HEK293 (cell line): ENCODE measurements around the gene ATOH8.

Source experiments
- CTCF ChIA-PET: fragments of 350-600 bp; formaldehyde crosslinking; extraction: SDS; loops from one replicate; lab custom pipeline; 2021; ENCODE audit warnings: antibody characterized with exemption; lab: Yijun Ruan, JAX
- POLR2A ChIA-PET: fragments of 300-600 bp; formaldehyde crosslinking; extraction: SDS; loops from one replicate; lab custom pipeline; 2020; ENCODE audit warnings: antibody characterized with exemption, inconsistent platforms; lab: Yijun Ruan, JAX
- H3K27ac ChIP-seq: fragments of 200-500 bp; sonication (Bioruptor generic); 2 replicates; pipeline ENCODE4 v1.5.1; 2014; ENCODE audit warnings: low read depth, low read length, control low read depth, inconsistent platforms; ENCODE audit errors: extremely low read depth
- H3K36me3 ChIP-seq, 2 experiments: fragments of 200-500 bp in 1 of 2; sonication (Bioruptor generic) in 1 of 2; 1 replicate in 1 of 2; 2 replicates in 1 of 2; pipeline ENCODE4 v1.5.1; 2014 to 2017; ENCODE audit warnings: inconsistent platforms in 2 of 2, low read length in 2 of 2; ENCODE audit not compliant: control insufficient read depth in 2 of 2, insufficient read depth in 1 of 2
- H3K4me1 ChIP-seq: fragments of 200-500 bp; sonication (Bioruptor generic); 2 replicates; pipeline ENCODE4 v1.5.1; 2014; ENCODE audit warnings: mild to moderate bottlenecking, low read length, inconsistent platforms; ENCODE audit not compliant: control insufficient read depth, insufficient read depth
- H3K4me3 ChIP-seq: 2 replicates; pipeline ENCODE4 v1.5.1; 2011; ENCODE audit warnings: low read depth, mild to moderate bottlenecking, control low read depth, low read length, moderate library complexity
- H3K9me3 ChIP-seq: fragments of 200-500 bp; sonication (Bioruptor generic); 2 replicates; pipeline ENCODE4 v1.5.1; 2014; ENCODE audit warnings: low read depth, low read length, inconsistent platforms; ENCODE audit not compliant: control insufficient read depth, insufficient read depth
- KLF17 ChIP-seq: fragments of 450-650 bp; formaldehyde crosslinking; IDR thresholded peaks from 2 replicates; pipeline ENCODE4 v1.5.1; 2016; ENCODE audit warnings: missing biosample characterization, missing genetic modification characterization
- TCF7L2 ChIP-seq: IDR thresholded peaks from 2 replicates; pipeline ENCODE4 v1.6.1; 2011; ENCODE audit warnings: low read depth, mild to moderate bottlenecking, inconsistent platforms, low read length, moderate library complexity, borderline replicate concordance
- TRIM28 ChIP-seq: IDR thresholded peaks from 2 replicates; pipeline ENCODE4 v1.6.1; 2011; ENCODE audit warnings: low read length, control low read depth, borderline replicate concordance
- ZBTB11 ChIP-seq: fragments of 450-650 bp; formaldehyde crosslinking; conservative IDR thresholded peaks from 2 replicates; pipeline ENCODE4 v1.5.1; 2016; ENCODE audit warnings: low read depth, missing biosample characterization, missing genetic modification characterization
- ZNF148 ChIP-seq: fragments of 450-650 bp; formaldehyde crosslinking; IDR thresholded peaks from 2 replicates; pipeline ENCODE4 v1.5.0; 2017; ENCODE audit warnings: missing biosample characterization, missing genetic modification characterization, borderline replicate concordance
- ZNF175 ChIP-seq: fragments of 450-650 bp; formaldehyde crosslinking; IDR thresholded peaks from 2 replicates; pipeline ENCODE4 v1.5.1; 2016; ENCODE audit warnings: missing biosample characterization, missing genetic modification characterization
- ZNF2 ChIP-seq: fragments of 450-650 bp; formaldehyde crosslinking; IDR thresholded peaks from 2 replicates; pipeline ENCODE4 v1.5.1; 2016; ENCODE audit warnings: missing biosample characterization, missing genetic modification characterization
- ZNF223 ChIP-seq: fragments of 450-650 bp; formaldehyde crosslinking; IDR thresholded peaks from 2 replicates; pipeline ENCODE4 v1.5.1; 2016; ENCODE audit warnings: missing biosample characterization, missing genetic modification characterization
- ZNF362 ChIP-seq: fragments of 450-650 bp; formaldehyde crosslinking; IDR thresholded peaks from 2 replicates; pipeline ENCODE4 v1.5.1; 2016; ENCODE audit warnings: missing biosample characterization, missing genetic modification characterization
- ZNF423 ChIP-seq: fragments of 450-650 bp; formaldehyde crosslinking; IDR thresholded peaks from 2 replicates; pipeline ENCODE4 v1.5.1; 2016; ENCODE audit warnings: missing biosample characterization, missing genetic modification characterization
- ZNF580 ChIP-seq: fragments of 450-650 bp; formaldehyde crosslinking; IDR thresholded peaks from 2 replicates; pipeline ENCODE4 v1.5.1; 2016; ENCODE audit warnings: missing biosample characterization, missing genetic modification characterization
- ZNF610 ChIP-seq: fragments of 450-650 bp; formaldehyde crosslinking; IDR thresholded peaks from 2 replicates; pipeline ENCODE4 v1.5.1; 2016; ENCODE audit warnings: missing biosample characterization, missing genetic modification characterization, borderline replicate concordance
- ZNF623 ChIP-seq: fragments of 450-650 bp; formaldehyde crosslinking; IDR thresholded peaks from 2 replicates; pipeline ENCODE4 v1.5.1; 2016; ENCODE audit warnings: missing biosample characterization, missing genetic modification characterization
- ZNF639 ChIP-seq: fragments of 450-650 bp; formaldehyde crosslinking; IDR thresholded peaks from 2 replicates; pipeline ENCODE4 v1.5.1; 2016; ENCODE audit warnings: missing biosample characterization, missing genetic modification characterization
- ZNF677 ChIP-seq: fragments of 450-650 bp; IDR thresholded peaks from 2 replicates; pipeline ENCODE4 v1.5.0; 2018; ENCODE audit warnings: missing biosample characterization, mild to moderate bottlenecking, missing genetic modification characterization, moderate library complexity
- ZNF76 ChIP-seq: fragments of 450-650 bp; formaldehyde crosslinking; IDR thresholded peaks from 2 replicates; pipeline ENCODE4; 2016; ENCODE audit warnings: low read depth, missing biosample characterization, missing genetic modification characterization, borderline replicate concordance
- ZNF792 ChIP-seq: fragments of 450-650 bp; formaldehyde crosslinking; IDR thresholded peaks from 2 replicates; pipeline ENCODE4 v1.5.1; 2016; ENCODE audit warnings: missing biosample characterization, missing genetic modification characterization
- ZSCAN30 ChIP-seq: fragments of 450-650 bp; IDR thresholded peaks from 2 replicates; pipeline ENCODE4 v1.5.1; 2018; ENCODE audit warnings: missing biosample characterization, mild to moderate bottlenecking, missing genetic modification characterization, moderate library complexity
- ZSCAN4 ChIP-seq: fragments of 450-650 bp; formaldehyde crosslinking; IDR thresholded peaks from 2 replicates; pipeline ENCODE4 v1.5.1; 2017; ENCODE audit warnings: missing biosample characterization, missing genetic modification characterization

The ATOH8 gene

GRCh38 chr2:85775406-85776381 lies 21.9 kb downstream of the ATOH8 start:
- Histone ChIP-seq H3K4me1 (peaks cover 20% of the 10 kb centered on the region), H3K9me3 (no peaks in the 10 kb centered on the region), H3K36me3 (no peaks in the 10 kb centered on the region), H3K27ac (no peak overlapping the region), H3K4me3 (no peak overlapping the region)
- POLR2A ChIA-PET, result no interaction called here
- no peak for TF ChIP-seq ZNF76
- peak; percentile 76; the same call in 1 of the 2 replicates for TF ChIP-seq ZNF580 (tag by site-specific recombination)
- TF ChIP-seq TCF7L2, result peak; percentile 35; the same call in 1 of the 2 replicates
- 0 out of 2 replicates have a peak, but pooled peaks have one; percentile 25 for TF ChIP-seq ZSCAN30 (tag by site-specific recombination)
- no peak for TF ChIP-seq ZNF792 (tag by site-specific recombination)
- TF ChIP-seq TRIM28, result peak; percentile 53; the same call in 1 of the 2 replicates
- CTCF ChIA-PET, result interaction anchor here (1.1 to 9.3 kb wide), 5 partner anchors 14 to 52 kb away, joined by 3 to 105 read pairs (median 6); partner anchors contain the start of gene ATOH8

GRCh38 chr2:85776672-85777071 lies 22.9 kb downstream of the ATOH8 start:
- no peaks in the 10 kb centered on the region for H3K36me3 ChIP-seq
- CTCF ChIA-PET, result interaction anchor here (0.6 to 9.3 kb wide), 4 partner anchors 25 to 51 kb away, joined by 3 to 105 read pairs (median 4); partner anchors contain the start of gene ATOH8
- TF ChIP-seq ZNF610 (tag by site-specific recombination) (no peak), ZNF623 (tag by site-specific recombination) (no peak), ZNF423 (no peak), ZNF362 (tag by site-specific recombination) (no peak), KLF17 (tag by site-specific recombination) (no peak), ZNF148 (tag by site-specific recombination) (no peak), ZBTB11 (tag by site-specific recombination) (no peak), ZNF639 (tag by site-specific recombination) (no peak), ZNF2 (tag by site-specific recombination) (no peak), ZSCAN4 (tag by site-specific recombination) (no peak), ZNF677 (no peak), ZNF223 (tag by site-specific recombination) (no peak), ZNF175 (no peak)

More at GRCh38 chr2:85776672-85777071, 22.9 kb downstream of the ATOH8 start:
- Histone ChIP-seq H3K4me1 (peaks cover 16% of the 10 kb centered on the region), H3K4me3 (no peak overlapping the region), H3K27ac (no peak overlapping the region), H3K9me3 (no peaks in the 10 kb centered on the region)
- POLR2A ChIA-PET, result no interaction called here
